Testis (tissue), 3 donors: ENCODE measurements around the gene EAF1. TPM values are rescaled to one million over a fixed set of nuclear protein-coding genes. Genes with fewer than 3 reads are reported as not detected.

Experiments
- DNase-seq: peaks from one replicate; pipeline ENCODE4 v3.0.0-alpha.2; 2019
- H3K27ac ChIP-seq, 2 donors: fragments of 200-600 bp; sonication (generic); one replicate each; pipeline ENCODE4 v1.5.1; 2019
- H3K27me3 ChIP-seq: fragments of 200-600 bp; sonication (generic); one replicate; pipeline ENCODE4 v1.5.1; 2019
- H3K36me3 ChIP-seq: fragments of 200-600 bp; sonication (generic); one replicate; pipeline ENCODE4 v1.5.1; 2017; ENCODE audit warnings: low read depth; ENCODE audit errors: missing control alignments
- H3K4me1 ChIP-seq: fragments of 200-600 bp; sonication (generic); one replicate; pipeline ENCODE4 v1.5.1; 2019
- H3K4me3 ChIP-seq, 2 donors: fragments of 200-600 bp; sonication (generic); one replicate each; pipeline ENCODE4 v1.5.1; 2017 to 2019
- H3K9me3 ChIP-seq: fragments of 200-600 bp; sonication (generic); one replicate; pipeline ENCODE4 v1.5.1; 2017
- POLR2A ChIP-seq: fragments of 450-650 bp; IDR thresholded peaks from one replicate; pipeline ENCODE4 v1.6.1; 2017; ENCODE audit warnings: antibody characterized with exemption, mild to moderate bottlenecking, moderate library complexity
- WGBS, 2 donors: methylation state at CpG; one replicate each; pipeline ENCODE4 v1.1.5; 2018; 5-methylcytosine and 5-hydroxymethylcytosine counted together
- intact Hi-C: fragments of 100-400 bp; cut with DNase I; formaldehyde crosslinking; loops from one replicate; pipeline ENCODE4 v1.15.1; 2023; ENCODE audit warnings: low total_unique reads
- polyA plus RNA-seq: library from polyadenylated mRNA; stranded (reverse); fragments of 350-450 nt; fragmentation: Illumina TruSeq; extraction: RNeasy Lipid Tissue Mini Kit (QIAGEN cat#74804); gene quantifications from one replicate; pipeline ENCODE4 v1.2.3, GENCODE V29; 2014; ENCODE audit warnings: low read depth, low replicate concordance; ENCODE audit not compliant: insufficient read depth
- total RNA-seq, 2 donors: library from RNA; depleted of rRNA; stranded (reverse); fragments of >200 nt; gene quantifications; one replicate each; pipeline ENCODE4 v1.2.3, GENCODE V29; 2016
- TF ChIP-seq, protein P1 (sequence below), 3 experiments: fragments of 450-650 bp in 2 of 3; fragments of 200-600 bp in 1 of 3; sonication (generic) in 1 of 3; IDR thresholded peaks; one replicate each; pipeline ENCODE4 v1.5.1; 2016 to 2019; ENCODE audit warnings: antibody characterized with exemption in 3 of 3, mild to moderate bottlenecking in 2 of 3, moderate library complexity in 1 of 3

EAF1 gene
- total and polyA plus RNA-seq, 3 donors from 2014 or later = 25.5 to 33.4 (median 28.5) TPM

DNA sequence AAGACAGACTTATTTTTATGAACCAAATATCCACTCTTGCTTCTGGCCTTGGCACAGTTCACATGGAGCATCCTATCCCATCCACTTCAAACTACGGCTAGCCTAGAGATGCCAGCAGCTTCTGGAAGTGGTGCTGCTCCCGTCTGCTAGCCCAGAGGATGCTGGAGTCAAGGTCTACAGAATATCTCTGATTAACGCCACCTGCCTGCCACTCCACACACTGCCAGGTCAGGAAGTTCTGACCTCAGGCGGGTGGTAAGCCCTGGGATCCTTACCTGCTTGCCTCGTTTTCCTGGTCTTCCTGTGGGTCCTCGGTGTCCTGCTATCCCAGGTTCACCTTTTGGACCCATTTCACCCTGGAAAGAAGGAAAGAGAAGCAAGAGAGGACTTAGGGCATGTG is 42.9 kb downstream of the EAF1 start:
- 91 to 96% methylated on average over 6 of the region's 6 CpGs for WGBS, 2 donors
- TF ChIP-seq, protein P1, sequence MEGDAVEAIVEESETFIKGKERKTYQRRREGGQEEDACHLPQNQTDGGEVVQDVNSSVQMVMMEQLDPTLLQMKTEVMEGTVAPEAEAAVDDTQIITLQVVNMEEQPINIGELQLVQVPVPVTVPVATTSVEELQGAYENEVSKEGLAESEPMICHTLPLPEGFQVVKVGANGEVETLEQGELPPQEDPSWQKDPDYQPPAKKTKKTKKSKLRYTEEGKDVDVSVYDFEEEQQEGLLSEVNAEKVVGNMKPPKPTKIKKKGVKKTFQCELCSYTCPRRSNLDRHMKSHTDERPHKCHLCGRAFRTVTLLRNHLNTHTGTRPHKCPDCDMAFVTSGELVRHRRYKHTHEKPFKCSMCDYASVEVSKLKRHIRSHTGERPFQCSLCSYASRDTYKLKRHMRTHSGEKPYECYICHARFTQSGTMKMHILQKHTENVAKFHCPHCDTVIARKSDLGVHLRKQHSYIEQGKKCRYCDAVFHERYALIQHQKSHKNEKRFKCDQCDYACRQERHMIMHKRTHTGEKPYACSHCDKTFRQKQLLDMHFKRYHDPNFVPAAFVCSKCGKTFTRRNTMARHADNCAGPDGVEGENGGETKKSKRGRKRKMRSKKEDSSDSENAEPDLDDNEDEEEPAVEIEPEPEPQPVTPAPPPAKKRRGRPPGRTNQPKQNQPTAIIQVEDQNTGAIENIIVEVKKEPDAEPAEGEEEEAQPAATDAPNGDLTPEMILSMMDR (IDR thresholded peaks at IDR 0.05) = no peak
- TF ChIP-seq POLR2A = no peak
- intact Hi-C loops = no loop called here
- H3K27ac ChIP-seq = no peak overlapping the region
- H3K4me1 ChIP-seq = no peaks in the 10 kb centered on the region
- no peak overlapping the region for H3K4me3 ChIP-seq
- H3K9me3 ChIP-seq = no peaks in the 10 kb centered on the region
- no peaks in the 10 kb centered on the region for H3K36me3 ChIP-seq
- DNase-seq = no peak
- no peaks in the 10 kb centered on the region for H3K27me3 ChIP-seq

DNA sequence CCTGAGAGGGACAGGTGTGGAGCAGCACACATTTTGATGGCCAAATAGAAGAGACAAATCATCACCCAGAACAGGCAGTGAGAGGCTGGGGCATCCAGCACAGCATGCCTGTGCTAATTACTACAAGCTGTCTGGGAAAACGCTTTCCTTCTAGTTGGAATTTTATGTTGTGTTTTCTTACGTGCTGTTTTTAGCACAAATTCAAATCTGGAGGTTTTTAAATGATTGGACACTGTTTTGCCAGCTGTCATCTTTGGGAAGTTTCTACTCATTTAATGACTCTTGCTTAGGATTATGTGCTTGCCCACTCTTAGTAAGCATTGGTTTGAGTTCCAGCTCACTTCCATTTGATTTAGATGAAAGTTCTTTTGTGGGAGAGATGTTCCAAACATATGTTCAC is 43.5 kb downstream of the EAF1 start:
- Histone ChIP-seq H3K4me1 (no peaks in the 10 kb centered on the region), H3K4me3 (no peak overlapping the region), H3K27me3 (no peaks in the 10 kb centered on the region), H3K27ac (no peak overlapping the region), H3K9me3 (no peaks in the 10 kb centered on the region), H3K36me3 (no peaks in the 10 kb centered on the region)
- DNase-seq = no peak
- WGBS, 2 donors = 86 to 97% methylated on average over 2 of the region's 2 CpGs
- intact Hi-C loops = no loop called here
- no peak for TF ChIP-seq POLR2A
- TF ChIP-seq, protein P1 (IDR thresholded peaks at IDR 0.05) = no peak

DNA sequence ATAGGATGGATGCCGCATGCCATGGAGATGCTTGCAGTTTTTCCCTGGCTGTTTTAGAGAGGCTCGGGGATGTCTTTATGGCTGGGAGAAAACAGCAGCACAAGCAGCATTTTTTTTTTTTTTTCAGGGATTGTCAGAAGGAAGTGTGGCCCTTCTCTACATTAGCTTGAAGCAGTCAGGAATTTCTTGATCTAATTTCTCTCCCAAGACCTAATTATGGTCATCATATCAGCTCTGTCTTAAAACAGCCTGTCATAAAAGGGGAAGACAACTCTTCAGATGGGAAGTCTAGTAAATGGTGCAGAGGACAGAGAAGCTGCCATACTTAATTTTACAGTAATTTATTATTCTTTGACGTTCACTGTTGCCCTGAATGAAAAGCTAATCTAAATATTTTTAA is 44.5 kb downstream of the EAF1 start:
- Histone ChIP-seq H3K36me3 (no peaks in the 10 kb centered on the region), H3K4me3 (no peak overlapping the region), H3K9me3 (no peaks in the 10 kb centered on the region), H3K4me1 (no peaks in the 10 kb centered on the region), H3K27ac (no peak overlapping the region), H3K27me3 (no peaks in the 10 kb centered on the region)
- WGBS, 2 donors = 88 to 89% methylated on average over 3 of the region's 3 CpGs
- TF ChIP-seq, protein P1 (IDR thresholded peaks at IDR 0.05) = no peak
- TF ChIP-seq POLR2A = no peak
- no peak for DNase-seq
- intact Hi-C loops = no loop called here

DNA sequence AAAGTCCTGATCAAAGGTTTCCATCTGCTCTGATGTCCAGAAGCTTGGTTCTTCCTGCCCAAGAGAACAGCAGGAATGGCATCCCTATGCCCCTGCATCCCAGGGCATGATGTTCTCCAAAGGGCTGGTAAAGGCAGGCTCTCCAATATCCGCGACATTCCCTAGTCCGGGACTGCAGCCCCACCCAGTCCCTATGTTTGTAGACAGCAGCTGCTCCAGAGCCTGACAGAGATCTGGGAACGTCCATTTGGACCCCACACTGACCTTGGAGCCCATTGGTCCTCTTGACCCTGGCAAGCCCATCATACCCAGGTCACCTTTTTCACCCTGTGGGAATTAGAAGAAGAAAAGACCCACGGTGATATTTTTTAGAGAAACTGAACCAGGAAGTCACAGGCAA is 47.8 kb downstream of the EAF1 start:
- Histone ChIP-seq H3K4me1 (no peaks in the 10 kb centered on the region), H3K27me3 (no peaks in the 10 kb centered on the region), H3K9me3 (no peaks in the 10 kb centered on the region), H3K36me3 (no peaks in the 10 kb centered on the region), H3K27ac (no peak overlapping the region), H3K4me3 (no peak overlapping the region)
- no peak for DNase-seq
- TF ChIP-seq, protein P1 (IDR thresholded peaks at IDR 0.05) = no peak
- TF ChIP-seq POLR2A = no peak
- 57 to 94% methylated on average over 5 of the region's 5 CpGs for WGBS, 2 donors
- intact Hi-C loops = no loop called here

DNA sequence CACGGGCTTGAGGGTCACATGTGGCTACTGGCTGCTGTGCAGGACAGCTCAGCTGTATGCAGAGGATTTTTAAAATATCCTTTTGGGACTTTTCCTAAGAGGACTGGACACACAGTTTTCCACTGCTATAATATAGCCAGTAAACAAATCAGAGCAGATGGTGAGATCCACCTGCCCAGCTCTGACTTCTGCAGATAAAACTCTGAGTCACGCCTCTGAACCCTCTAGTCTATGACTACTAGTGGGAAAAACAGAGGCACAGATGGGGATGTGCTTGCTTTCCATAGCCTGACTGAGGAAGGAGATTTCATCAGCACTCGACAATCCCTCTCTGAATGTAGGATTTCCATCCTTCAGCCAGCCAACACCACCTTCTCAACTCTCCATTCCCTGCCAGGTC is 49.0 kb downstream of the EAF1 start:
- Histone ChIP-seq H3K27me3 (no peaks in the 10 kb centered on the region), H3K27ac (no peak overlapping the region), H3K4me3 (no peak overlapping the region), H3K36me3 (no peaks in the 10 kb centered on the region), H3K9me3 (no peaks in the 10 kb centered on the region), H3K4me1 (no peaks in the 10 kb centered on the region)
- intact Hi-C loops = no loop called here
- TF ChIP-seq, protein P1 (IDR thresholded peaks at IDR 0.05) = no peak
- TF ChIP-seq POLR2A = no peak
- no peak for DNase-seq
- 64 to 71% methylated on average over 3 of the region's 3 CpGs for WGBS, 2 donors
